Measurements from ENCODE around the gene PDE4D.

DNA sequence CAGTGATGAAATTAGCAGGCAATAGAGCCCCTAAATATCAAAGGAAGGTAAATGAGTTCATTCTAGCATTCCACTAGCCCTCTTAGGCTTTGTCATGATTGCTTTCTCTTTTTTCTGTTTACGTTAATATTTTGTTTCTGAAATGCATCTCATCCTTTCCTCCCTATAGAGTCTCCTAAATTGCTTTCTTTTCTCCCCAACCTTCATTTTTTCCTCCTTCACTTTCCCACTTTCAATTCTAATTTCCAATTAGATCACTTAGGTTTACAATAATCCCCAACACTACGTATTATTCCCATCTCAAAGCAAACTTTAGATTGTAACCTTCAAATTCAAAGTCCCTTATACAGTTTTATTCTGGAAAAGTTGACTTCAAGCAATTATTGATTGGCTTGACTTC lies 751.4 kb downstream of the PDE4D start:
- TF ChIP-seq EZH2 (IDR thresholded peaks at IDR 0.05; ENCODE audit: insufficient read depth, low read length): no peak
- TF ChIP-seq CTCF (IDR thresholded peaks at IDR 0.05; ENCODE audit: insufficient read depth, low read depth, low read length): no peak

Data from astrocyte (in vitro differentiated cells and primary cell).